Measurements from ENCODE around the gene ZNF410.
"Not testable (repeated sequence)": the region's sequence is repeated elsewhere in the genome, so short reads cannot be mapped to it uniquely, and the experiment has no call there.

The ZNF410 gene, protein sequence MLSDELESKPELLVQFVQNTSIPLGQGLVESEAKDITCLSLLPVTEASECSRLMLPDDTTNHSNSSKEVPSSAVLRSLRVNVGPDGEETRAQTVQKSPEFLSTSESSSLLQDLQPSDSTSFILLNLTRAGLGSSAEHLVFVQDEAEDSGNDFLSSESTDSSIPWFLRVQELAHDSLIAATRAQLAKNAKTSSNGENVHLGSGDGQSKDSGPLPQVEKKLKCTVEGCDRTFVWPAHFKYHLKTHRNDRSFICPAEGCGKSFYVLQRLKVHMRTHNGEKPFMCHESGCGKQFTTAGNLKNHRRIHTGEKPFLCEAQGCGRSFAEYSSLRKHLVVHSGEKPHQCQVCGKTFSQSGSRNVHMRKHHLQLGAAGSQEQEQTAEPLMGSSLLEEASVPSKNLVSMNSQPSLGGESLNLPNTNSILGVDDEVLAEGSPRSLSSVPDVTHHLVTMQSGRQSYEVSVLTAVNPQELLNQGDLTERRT

DNA sequence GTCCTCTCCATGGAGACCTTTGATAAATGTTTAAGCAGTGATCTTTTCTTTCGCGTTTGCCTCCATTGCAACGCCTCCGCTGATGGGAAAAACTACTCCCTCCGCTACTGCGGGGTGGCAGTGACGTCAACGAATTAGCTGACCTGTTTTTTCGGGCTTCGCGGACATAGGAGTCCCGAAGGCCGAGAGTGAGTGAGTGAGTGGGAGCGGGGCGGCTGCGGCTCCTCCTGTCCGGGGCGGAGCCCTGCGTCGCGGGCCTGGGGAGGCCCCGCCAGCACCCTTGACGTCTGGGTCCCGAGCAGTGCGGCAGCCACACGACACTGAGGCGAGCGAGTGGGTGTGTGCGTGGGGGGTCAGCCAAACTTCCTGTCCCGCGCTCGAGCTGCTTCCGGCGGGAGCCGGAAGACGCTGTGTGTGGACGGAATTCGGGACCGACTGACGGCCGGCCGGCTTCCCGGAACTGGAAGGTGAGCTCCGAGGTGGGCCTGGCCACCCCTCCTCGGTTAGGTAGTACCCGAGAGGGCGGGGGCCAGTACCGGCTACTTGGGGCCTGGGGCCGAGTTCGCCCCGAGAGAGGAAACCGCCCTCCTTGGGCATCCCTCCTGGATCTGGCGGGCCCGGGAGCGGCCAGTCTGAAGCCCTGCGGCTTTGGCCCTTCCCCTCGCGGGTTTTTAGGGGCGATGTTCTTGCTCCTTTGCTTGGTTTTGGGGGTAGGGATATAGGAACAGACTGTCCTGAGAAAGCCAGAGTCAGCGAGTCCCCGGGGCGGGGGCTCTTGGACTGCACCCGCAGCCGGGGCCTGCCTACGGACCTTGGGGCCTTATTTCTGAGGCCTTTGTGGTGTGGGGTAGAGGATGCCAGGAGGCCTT, at the start of gene ZNF410:
ZNF410 (plus strand) TSS at position 411 of the 869 bp plus-strand sequence. CDS start 5,317 bp downstream, outside the sequence.
- peak; percentile 93 for DNase-seq

DNA sequence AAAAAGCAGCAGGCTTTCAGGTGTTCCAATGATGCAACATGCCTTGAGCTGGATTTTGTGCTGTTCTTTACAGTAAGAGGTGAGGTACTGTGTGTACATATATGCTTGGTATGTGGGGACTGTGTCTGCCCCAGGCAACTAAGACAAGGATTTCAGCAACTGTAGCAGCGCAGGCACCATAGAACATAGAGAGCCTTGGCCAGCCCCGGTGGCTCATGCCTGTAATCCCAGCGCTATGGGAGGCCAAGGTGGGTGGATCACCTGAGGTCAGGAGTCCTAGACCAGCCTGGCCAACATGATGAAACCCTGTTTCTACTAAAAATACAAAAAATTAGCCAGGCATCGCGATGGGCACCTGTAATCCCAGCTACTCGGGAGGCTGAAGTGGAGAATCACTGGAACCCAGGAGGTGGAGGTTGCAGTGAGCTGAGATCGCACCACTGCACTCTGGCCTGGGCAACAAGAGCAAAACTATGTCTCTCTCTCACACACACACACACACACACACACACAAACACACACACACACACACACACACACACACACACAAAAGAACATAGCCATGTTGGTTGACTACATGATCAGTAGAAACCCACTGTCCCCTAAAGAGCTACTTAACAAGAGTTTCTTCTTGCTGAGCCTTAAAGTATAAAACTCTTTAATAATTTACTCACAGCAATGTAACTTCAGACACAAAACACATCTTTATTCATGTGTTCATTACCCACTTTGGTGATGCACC, 48.2 kb upstream of the ZNF410 start:
- not testable (repeated sequence) for DNase-seq

DNA sequence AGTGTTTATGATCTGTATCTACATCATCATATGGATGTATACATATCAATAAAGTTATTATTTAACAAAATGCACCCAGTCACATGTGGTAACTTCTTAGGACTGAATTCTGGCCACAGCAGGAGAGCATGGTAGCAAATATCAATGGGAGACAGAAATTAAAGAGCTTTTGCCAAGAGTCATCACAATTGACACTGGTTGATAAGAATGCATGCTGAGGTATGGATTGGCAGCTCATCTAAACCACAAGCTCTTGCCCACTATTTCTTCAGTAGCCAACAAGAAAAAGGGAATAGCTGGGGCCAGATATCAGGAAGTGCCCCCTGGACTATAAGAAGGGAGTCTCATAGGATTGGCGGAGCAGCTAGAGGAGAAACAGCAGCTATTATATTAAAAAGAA, 44.5 kb upstream of the ZNF410 start:
- no peak for DNase-seq

DNA sequence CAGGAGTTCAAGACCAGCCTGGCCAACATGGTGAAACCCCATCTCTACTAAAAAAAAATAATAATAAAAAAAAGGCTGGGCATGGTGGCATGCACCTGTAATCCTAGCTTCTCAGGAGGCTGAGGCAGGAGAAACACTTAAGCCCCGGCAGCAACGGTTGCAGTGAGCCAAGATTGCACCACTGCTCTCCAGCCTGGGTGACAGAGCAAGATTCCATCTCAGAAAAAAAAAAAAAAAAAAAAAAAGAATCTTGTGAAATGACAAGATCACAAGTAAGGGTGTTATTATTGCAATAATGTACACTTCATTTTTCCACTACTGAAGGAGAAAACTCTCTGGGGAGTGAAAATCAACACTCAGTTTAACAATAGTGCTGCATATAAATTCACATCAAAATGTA, 43.8 kb upstream of the ZNF410 start:
- no peak for DNase-seq

DNA sequence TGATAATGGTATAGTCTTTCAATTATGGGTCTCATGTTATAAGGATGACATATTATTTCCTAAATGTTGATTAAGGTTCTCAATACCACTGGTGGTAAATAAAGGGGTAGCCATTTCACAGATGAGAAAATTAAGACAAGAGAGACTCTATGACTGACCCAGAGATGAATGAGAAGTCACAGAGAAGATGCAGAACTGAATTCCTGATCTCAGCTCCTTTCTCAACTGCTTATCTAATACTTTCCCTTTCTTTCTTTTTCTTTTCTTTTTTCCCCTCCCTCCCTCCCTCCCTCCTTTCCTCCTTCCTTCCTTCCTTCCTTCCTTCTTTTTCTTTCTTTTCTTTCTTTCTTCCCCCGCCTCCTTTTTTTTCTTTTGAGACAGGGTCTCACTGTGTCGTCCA, 43.4 kb upstream of the ZNF410 start:
- DNase-seq, result no peak

DNA sequence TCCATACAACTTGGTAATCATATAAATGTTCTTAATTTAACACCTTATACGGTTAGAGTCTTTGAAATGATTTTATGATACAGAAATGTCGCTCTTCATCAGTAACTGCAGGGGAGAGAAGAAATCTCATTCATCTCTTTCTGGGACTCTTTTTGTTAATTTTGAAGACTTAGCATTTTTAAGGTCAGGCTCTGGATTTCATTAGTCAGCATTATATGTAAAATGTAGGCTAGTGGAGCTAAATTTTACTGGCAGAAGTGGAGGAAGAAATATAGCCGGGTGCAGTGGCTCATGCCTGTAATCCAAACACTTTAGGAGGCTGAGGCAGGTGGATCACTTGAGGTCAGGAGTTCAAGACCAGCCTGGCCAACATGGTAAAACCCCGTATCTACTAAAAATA, 39.7 kb upstream of the ZNF410 start:
- no peak for DNase-seq

DNA sequence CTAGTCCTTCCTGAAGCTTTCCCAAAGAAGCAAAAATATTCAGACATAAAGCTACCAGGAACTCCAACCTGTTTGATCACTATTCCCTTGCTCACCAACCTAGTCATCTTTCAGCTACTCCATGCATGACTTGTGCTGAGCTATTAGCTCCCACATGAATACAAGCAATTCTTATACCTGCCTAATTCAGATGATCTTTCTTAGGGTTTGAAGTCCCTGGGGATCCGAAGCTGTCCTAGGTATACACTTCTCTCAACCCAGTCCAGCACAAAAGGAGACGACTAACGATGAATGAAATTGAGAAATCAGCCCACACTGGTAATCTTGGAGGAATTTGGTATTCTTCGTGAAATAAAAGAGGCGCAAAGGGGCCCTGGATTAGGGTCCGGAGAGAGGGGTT, 35.7 kb upstream of the ZNF410 start:
- no peak for DNase-seq

DNA sequence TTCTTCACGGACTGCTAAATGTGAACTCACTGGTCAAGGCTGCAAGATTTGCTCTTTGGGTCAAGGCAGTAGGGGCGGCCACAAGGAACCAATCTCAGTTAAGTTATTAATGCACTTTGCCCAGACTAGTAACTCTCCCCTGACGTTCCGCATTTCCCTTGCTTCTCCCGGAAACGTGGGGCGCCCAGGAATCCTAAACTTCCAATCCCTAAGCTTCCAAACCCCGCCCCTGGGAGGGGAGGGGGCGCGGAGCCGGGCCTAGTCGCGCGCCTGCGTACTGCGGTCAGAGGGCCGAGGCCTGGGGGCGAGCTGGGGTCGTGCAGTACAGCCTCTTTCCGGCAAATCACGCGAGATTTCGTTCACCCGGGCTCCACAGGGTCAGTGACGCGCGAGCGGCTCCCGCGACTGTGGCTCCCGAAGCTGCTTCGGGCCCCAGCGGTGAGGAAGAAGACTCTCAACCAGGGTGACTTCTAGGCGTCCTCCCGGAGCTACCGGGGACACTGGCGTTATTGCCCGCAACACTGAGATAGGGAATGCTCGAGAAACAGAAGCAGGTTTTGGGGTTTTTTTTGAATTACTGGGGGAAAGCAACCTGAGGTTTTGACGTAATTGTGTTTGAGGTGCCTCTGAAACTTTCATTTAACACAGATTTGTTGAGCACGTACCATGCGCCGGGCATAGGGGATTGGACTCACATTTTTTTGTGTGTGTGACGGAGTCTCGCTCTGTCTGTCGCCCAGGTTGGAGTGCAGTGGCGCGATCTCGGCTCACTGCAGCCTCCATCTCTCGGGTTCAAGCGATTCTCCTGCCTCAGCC, 34.9 kb upstream of the ZNF410 start, which contains the start of gene PTGR2:
PTGR2 (plus strand) TSS at position 265 of the 816 bp plus-strand sequence. CDS start 7,032 bp downstream, outside the sequence.
- peak; percentile 88 for DNase-seq

DNA sequence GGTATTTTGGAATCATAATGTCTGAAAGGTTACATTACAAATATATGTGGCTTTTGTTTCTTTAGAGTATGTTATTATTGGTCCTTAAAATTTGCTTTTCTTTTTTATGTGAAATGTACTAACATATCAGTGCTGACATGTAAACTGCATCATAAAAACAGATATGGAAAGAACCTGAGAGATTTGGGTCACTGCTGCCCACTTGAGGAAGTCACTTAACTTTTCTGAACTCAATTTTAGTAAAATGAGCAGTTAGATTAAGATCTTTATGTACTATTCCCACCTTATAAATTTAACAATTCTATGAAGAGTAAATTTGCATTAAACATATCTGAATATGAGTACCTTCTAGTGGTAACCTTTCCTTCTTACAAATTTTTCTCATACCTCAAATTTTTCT, 27.5 kb upstream of the ZNF410 start:
- no peak for DNase-seq

DNA sequence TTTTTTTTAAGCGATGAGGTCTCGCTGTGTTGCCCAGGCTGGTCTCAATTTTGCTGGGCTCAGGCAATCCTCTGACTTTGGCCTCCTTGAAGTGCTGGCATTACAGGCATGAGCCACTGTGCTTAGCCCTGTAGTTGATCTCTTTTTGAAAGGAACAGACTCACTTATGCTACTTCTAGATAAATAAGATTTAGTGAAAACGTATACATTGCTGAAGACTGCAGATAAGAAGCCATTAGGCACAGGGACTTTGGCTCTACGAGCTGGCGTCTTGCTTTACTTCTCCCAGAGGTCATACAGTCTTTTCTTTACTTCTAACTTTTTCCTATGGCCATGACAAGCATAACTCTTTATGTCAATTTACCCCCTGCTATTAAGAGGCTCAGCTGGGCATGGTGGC, 25.6 kb upstream of the ZNF410 start:
- DNase-seq, result no peak

DNA sequence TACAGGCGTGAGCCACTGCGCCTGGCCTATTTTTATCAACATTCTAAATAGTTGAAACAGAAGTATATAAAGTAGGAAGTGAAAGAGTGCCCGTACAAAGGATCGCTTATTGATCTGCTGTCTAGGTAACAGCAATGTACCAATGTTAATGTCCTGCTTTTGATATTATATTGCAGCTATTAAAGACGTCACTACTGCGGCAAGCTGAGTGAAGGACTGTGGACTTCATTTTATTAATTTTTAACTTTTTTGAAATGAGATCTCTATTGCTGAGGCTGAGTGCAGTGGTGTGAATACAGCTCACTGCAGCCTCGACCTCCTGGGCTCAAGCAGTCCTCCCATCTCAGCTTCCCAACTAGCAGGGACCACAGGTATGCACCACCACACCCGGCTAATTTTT, 24.2 kb upstream of the ZNF410 start:
- DNase-seq, result no peak

DNA sequence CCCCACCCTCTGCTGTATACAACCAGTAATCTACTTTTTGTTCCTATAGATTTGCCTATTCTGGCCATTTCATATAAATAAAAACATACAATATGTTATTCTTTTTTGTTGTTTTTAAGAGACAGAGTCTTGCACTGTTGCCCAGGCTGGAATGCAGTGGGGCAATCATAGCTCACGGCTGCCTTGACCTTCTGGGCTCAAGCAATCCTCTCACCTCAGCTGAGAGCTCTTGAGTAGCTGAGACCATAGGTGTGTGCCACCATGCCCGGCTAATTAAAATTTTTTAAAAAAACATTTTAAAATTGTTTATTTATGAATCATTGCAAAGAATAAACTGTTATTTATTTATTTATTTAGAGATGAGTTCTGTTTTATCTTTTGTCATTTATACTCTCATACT, 23.4 kb upstream of the ZNF410 start:
- DNase-seq, result no peak

DNA sequence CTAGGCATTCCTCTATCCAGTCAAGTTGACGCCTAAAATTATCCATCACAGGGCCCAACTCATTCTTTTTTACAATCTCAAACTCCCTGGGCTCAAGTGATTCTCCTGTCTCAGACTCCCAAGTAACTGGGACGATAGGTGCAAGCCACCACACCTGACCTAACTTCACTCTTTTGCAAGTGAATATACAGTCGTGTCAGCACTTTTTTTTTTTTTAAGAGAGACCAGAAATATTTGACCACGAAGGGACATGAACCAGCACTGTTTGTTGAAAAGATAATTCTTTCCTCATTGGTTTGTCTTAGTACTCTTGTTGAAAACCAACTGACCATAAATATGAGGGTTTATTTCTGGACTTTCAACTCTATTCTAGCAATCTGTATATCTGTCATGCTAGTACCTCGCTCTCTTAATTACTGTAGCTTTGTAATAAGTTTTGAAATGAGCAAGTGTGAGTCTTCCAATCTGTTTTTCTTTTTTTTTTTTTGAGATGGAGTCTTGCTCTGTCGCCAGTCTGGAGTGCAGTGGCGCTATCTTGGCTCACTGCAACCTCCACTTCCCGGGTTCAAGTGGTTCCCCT, 21.0 kb upstream of the ZNF410 start:
- no peak for DNase-seq

DNA sequence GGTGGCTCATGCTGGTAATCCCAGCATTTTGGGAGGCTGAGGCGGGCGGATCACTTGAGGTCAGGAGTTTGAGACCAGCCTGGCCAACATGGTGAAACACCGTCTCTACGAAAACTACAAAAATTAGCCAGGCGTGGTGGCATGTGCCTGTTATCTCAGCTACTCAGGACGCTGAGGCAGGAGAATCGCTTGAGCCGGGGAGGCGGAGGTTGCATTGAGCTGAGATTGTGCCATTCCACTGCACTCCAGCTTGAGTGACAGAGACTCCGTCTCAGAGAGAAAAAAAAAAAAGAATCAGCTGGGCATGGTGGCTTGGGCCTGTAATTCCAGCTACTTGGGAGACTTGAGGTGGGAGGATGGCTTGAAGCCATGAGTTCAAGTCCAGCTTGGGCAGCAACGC, 16.9 kb upstream of the ZNF410 start:
- not testable (repeated sequence) for DNase-seq

DNA sequence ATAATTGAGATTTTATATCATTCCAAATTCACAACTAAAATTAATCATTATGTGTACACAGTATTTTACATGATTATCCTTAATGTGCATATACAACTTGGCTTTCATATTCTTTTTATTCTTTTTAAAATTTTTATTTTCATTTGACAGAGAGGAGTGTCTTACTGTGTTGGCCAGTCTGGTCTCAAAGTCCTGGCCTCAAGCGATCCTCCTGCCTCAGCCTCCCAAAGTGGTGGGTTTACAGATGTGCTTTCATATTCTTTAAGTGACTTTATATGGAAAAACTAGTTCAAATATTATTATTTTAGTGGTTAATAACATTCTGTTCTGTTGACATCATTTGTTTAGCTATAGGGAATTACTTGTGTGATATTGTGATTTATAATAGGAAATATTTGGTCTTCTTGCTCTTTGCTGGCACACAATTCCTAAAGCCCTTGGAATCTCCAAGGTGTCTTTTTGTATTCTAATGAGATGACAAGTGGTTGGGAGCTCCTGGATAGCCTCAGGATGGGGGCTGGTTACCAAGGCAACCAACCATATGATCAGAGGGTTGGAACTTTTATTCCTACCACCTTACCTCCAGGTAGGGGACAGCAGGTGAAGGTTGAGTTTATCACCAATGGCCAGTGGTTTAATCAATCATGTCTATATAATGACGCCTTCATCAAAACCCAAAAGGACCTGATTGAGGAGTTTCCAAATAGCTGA, 16.0 kb upstream of the ZNF410 start:
- DNase-seq, result no peak

DNA sequence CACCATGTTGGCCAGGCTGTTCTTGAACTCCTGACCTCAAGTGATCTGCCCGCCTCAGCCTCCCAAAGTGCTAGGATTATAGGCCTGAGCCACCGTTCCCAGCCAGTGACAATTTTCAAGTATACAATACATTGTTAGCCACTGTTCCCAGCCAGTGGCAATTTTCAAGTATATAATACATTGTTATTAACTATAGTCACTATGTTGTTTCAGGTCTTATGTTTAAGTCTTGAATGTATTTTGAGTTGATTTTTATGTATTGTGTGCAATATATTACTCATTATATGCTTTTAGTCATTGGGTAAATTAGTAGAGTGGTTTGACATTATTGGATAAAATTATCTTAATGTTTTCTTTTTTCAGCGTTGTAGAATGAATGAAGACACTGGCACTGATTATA, 13.0 kb upstream of the ZNF410 start:
- DNase-seq, result no peak

DNA sequence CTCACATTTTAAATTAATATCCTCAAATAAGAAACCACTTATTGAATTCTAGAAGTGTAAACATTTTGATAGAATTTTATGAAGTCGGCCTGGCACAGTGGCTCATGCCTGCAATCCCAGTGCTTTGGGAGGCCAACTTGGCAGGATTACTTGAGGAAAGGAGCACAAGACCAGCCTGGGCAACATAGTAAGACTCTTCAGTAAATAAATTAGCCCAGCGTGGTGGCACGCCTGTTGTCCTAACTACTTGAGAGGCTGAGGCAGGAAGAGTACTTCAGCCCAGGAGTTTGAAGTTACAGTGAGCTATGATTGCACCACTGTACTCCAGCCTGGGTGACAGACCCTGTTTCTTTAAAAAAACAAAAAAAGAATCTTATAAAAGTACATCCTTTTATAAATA, 8.9 kb upstream of the ZNF410 start:
- DNase-seq, result no peak

DNA sequence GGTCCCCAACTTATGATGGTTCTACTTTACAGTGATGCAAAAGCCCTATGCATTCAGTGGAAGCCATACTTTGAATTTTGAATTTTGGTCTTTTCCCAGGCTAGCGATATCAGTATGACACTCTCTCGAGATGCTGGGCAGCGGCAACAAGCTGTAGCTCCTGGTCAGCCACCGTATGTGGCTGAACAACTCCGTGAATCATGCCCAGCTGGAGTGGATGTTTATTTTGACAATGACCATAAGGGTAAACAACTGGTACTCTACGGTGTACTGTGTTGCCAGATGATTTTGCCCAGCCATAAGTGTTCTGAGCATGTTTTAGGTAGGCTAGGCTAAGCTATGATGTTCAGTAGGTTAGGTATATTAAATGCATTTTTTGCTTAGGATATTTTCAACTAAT, 8.2 kb upstream of the ZNF410 start:
- no peak for DNase-seq

DNA sequence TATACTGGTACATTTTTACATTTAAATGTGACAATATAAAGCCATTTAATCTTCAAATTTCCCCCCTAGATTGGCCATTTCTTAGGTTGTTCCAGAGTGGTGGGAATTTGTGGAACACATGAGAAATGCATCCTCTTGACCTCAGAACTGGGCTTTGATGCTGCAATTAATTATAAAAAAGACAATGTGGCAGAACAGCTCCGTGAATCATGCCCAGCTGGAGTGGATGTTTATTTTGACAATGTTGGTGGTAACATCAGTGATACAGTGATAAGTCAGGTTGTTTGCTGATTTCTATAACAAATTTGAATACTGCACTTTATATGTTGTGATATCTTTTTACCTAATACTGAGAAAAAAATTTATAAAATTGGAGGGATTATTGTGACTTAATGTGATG, 7.6 kb upstream of the ZNF410 start:
- no peak for DNase-seq

DNA sequence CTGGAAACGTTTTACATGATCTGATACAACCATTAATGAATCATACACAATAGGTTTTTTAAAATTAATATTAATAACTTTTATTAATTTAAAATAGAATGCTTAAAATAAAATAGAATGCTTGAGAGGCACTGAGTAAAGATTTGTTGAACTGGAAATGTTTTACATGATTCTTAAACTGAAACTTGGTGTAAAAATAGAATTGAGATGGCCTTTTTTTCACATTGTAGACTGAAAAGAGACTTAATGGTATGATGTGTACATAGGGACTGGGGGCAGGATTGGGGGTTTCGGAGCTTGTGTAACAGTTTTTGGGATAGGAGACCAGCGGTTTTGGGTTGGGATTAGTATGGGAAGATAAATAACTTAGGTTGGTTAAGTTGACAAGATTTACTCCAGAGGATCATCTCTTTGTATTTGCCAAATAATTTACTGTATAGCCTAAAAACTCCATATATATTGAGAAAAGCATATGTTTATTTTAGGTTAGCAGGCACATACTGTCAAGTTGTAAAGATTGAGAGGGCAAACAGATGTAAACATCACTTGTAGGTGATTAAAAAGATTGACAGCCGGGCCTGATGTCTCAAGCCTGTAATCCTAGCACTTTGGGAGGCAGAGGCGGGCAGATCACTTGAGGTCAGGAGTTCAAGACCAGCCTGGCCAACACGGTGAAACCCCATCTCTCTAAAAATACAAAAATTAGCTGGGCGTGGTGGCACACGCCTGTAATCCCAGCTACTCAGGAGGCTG, 2.0 kb upstream of the ZNF410 start:
- DNase-seq, result no peak

DNA sequence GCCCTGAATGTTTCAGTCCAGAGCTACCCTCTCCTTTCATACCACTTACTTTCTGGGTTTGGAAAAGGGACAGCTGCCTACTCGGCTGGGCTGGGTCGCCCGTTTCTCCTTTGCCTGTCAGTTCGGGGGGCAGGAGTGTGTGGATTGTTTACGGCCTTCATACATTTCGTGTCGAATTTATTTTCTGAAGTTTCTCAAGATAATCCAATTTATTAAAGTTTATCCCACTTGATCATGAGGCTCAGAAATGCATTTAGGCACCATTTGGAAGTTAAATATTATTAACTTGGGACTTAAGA, 608 bp downstream of the ZNF410 start:
- no peak for DNase-seq

All from activated naive CD4-positive, alpha-beta T cell treated with Interleukin-2 at 50 U/mL for 16 hours (primary cell).